Raji (cell line): ENCODE measurements around the gene ZNF490.

Source experiments
- POLR2A ChIP-seq: IDR thresholded peaks from 2 replicates; pipeline ENCODE4 v1.6.1; 2011; ENCODE audit warnings: low read depth, low read length, control low read depth; ENCODE audit not compliant: insufficient read depth

ZNF490 gene

DNA sequence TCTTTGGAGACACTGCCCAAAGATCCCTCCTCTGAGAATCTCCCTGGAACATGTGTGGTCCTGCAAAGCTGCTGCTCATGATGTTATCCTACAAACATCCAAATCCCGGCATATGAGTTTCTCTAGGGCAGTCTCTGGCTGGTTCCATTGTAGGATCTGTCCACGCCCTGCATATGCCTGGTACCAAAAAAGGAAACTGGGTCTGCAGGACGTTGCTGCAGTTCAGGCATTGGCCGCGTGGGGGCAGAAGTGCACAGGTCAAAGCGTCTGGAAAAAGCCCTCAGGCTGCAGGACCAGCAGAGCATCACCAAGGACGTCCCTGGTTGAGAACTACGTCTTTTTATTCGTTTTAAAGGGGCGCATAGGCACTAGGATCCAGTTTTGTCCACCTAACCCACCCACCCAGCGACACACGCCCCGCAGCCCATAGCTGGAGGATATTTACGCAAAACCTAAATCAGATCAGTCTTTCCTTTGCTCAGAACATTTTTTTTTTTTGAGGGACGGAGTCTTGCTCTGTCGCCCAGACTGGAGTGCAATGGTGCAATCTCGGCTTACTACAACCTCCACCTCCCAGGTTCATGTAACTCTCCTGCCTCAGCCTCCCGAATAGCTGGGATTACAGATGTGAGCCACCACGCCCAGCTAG lies 46.5 kb downstream of the ZNF490 start:
- no peak for TF ChIP-seq POLR2A

DNA sequence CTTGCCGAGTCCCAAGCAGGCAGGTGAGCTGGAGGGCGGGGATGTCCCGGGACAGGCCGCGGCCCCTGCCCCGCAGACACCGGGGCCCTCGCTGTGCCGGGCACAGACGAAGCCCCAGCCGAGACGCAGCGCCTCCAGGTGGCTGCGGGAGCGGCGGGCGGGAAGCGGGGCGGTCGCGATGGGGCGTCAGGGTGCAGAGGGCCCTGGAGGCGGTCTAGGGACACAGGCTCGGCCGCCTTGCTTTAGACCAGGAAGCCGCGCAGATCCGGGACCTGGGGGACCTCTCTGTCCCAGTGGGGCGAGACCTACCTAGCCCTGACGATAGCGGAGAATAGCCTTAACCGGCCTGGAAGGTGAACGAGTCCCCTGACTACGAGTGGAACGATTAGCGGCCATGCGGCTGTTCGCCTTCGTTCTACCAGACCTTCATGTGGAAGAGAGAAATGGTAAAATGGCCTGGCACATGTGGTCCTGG lies 55.1 kb downstream of the ZNF490 start:
- no peak for TF ChIP-seq POLR2A

GRCh38 chr19:12551060-12551832 lies 59.4 kb downstream of the ZNF490 start, which contains the start of gene ZNF564:
ZNF564 (minus strand) TSS chr19:12551482; CDS start chr19:12551332, 150 bp downstream.
- TF ChIP-seq POLR2A: peak; percentile 98

GRCh38 chr19:12546903-12547302 lies 63.7 kb downstream of the ZNF490 start:
- TF ChIP-seq POLR2A: no peak

DNA sequence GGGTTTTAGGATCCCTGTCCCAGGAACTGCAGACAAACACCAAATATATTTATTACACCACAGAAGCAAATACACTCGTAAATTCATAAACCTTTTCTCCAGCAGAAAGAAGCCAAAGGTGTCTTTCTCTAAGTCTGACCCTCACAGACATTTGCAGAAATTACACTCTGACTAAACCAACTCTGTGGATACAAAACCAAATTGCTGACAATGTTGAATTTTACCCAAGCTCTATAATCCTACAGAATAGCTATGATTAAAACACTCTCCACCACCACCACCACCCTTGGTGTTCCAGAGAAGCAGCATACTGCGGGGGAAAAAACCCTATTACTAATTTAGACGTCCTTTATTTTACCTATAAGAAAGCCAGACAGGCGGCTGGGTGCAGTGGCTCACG lies 64.5 kb downstream of the ZNF490 start:
- TF ChIP-seq POLR2A: no peak

GRCh38 chr19:12545267-12545666 lies 65.3 kb downstream of the ZNF490 start:
- TF ChIP-seq POLR2A: no peak

- TF ChIP-seq POLR2A: no peak
Observed at GRCh38 chr19:12544401-12544876, 66.2 kb downstream of the ZNF490 start.

GRCh38 chr19:12543855-12544254 lies 66.8 kb downstream of the ZNF490 start:
- TF ChIP-seq POLR2A: no peak
